Osteoblast (primary cell): ENCODE measurements around the gene MAN1C1. TPM values are rescaled to one million over a fixed set of nuclear protein-coding genes. Genes with fewer than 3 reads are reported as not detected.

ENCODE experiments used
- DNase-seq: peaks from one replicate; pipeline ENCODE4 v3.0.0; 2011; ENCODE audit warnings: low spot score, mixed read lengths; ENCODE audit not compliant: insufficient read length; ENCODE audit errors: missing footprints
- H2AFZ ChIP-seq: 2 replicates; pipeline ENCODE4 v1.6.0; 2011; ENCODE audit warnings: mild to moderate bottlenecking, low read length
- H3K27ac ChIP-seq: 2 replicates; pipeline ENCODE4 v1.5.1; 2011; ENCODE audit warnings: mild to moderate bottlenecking, low read depth, low read length, moderate library complexity
- H3K27me3 ChIP-seq: 2 replicates; pipeline ENCODE4 v1.6.0; 2012; ENCODE audit warnings: mild to moderate bottlenecking, control low read depth, inconsistent platforms, low read length, moderate library complexity; ENCODE audit not compliant: insufficient read depth
- H3K36me3 ChIP-seq: 2 replicates; pipeline ENCODE4 v1.5.1; 2011; ENCODE audit warnings: mild to moderate bottlenecking, low read length, control low read depth, moderate library complexity; ENCODE audit not compliant: insufficient read depth
- H3K4me1 ChIP-seq: 2 replicates; pipeline ENCODE4 v1.5.1; 2011; ENCODE audit warnings: mild to moderate bottlenecking, low read length, control low read depth, moderate library complexity; ENCODE audit not compliant: insufficient read depth
- H3K4me2 ChIP-seq: 2 replicates; pipeline ENCODE4 v1.6.0; 2011; ENCODE audit warnings: mild to moderate bottlenecking, low read length; ENCODE audit not compliant: insufficient read depth
- H3K4me3 ChIP-seq: fragments of 200-600 bp; sonication (generic); 3 replicates; pipeline ENCODE4 v1.5.1; 2012; ENCODE audit warnings: mild to moderate bottlenecking, low read length, inconsistent platforms; ENCODE audit not compliant: insufficient read depth
- H3K79me2 ChIP-seq: 2 replicates; pipeline ENCODE4 v1.6.0; 2012; ENCODE audit warnings: mild to moderate bottlenecking, low read length, control low read depth, inconsistent platforms; ENCODE audit not compliant: insufficient read depth
- H3K9me3 ChIP-seq: 2 replicates; pipeline ENCODE4 v1.5.1; 2011; ENCODE audit warnings: low read depth, low read length, control low read depth
- H4K20me1 ChIP-seq: 2 replicates; pipeline ENCODE4 v1.6.0; 2012; ENCODE audit warnings: mild to moderate bottlenecking, low read length, control low read depth; ENCODE audit not compliant: insufficient read depth
- total RNA-seq: library from RNA; depleted of rRNA; stranded (reverse); fragments of >200 nt; gene quantifications from 2 replicates; pipeline ENCODE4 v1.2.3, GENCODE V29; 2012
- TF ChIP-seq, protein P1 (sequence below): IDR thresholded peaks from 2 replicates; pipeline ENCODE4 v1.5.1; 2011; ENCODE audit warnings: mild to moderate bottlenecking, low read depth, low read length, moderate library complexity; ENCODE audit errors: extremely low read depth

MAN1C1 gene
- total RNA-seq, result 16.3 and 28.0 TPM in 2 replicates

DNA sequence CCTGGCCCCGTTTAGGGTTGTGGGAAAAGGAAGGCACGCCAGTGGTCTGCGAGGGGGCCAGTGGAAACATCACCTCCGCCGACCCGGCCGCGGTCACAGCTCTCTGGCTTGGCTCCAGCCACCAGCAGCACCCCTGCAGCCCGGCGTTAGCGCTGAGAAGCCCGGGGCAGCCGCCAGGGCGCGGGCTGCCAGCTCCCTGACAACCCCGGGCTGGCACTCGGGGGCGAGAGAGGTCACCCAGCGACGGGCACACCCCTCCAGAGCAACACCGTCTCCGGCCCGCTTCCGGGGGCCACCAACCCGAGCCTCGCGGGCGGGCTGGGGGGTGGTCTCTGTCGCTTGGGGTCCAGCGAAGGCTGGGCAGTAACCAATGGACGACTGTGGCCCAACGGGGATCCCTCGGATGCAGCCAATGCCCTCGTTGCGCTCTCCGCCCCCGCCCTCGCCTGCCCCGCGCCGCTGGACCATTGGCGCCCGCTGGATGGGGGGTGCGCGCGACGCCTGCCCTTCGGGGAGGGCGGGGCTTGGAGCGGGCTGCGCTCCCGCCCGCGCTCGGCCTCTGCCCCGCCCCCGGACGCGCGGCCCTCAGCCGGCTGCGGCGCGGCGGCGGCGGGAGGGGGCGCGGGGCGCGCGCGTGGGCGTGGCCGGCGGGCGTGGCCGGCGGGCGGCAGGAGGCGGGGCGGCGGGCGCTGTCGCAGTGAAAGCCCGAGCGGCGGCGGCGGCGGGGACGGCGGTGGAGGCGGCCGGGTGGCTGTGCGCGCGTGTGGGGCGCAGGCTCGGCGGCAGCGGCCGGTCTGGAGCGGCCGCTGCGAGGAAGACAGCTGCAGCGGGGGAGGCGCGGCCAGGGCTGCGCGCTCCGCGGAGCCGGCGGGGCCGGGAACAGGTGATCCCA, at the start of gene MAN1C1:
TSS of gene MAN1C1 (plus strand) at position 697 of the 892 bp plus-strand sequence. CDS start 1,007 bp downstream, outside the sequence.
- H3K36me3 ChIP-seq, result no peaks in the 10 kb centered on the region
- no peaks in the 10 kb centered on the region for H3K9me3 ChIP-seq
- H3K79me2 ChIP-seq, result no peaks in the 10 kb centered on the region
- peak within 1 kb of the TSS; percentile 81 for H3K4me2 ChIP-seq
- no peak within 1 kb of the TSS for H3K27ac ChIP-seq
- peaks cover 63% of the 10 kb centered on the region for H3K27me3 ChIP-seq
- peaks cover 10% of the 10 kb centered on the region for H3K4me1 ChIP-seq
- TF ChIP-seq, protein P1, sequence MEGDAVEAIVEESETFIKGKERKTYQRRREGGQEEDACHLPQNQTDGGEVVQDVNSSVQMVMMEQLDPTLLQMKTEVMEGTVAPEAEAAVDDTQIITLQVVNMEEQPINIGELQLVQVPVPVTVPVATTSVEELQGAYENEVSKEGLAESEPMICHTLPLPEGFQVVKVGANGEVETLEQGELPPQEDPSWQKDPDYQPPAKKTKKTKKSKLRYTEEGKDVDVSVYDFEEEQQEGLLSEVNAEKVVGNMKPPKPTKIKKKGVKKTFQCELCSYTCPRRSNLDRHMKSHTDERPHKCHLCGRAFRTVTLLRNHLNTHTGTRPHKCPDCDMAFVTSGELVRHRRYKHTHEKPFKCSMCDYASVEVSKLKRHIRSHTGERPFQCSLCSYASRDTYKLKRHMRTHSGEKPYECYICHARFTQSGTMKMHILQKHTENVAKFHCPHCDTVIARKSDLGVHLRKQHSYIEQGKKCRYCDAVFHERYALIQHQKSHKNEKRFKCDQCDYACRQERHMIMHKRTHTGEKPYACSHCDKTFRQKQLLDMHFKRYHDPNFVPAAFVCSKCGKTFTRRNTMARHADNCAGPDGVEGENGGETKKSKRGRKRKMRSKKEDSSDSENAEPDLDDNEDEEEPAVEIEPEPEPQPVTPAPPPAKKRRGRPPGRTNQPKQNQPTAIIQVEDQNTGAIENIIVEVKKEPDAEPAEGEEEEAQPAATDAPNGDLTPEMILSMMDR, result peak; percentile 27
- H4K20me1 ChIP-seq, result no peaks in the 10 kb centered on the region
- peak within 1 kb of the TSS; percentile 88 for H2AFZ ChIP-seq
- peak; percentile 99 for DNase-seq
- H3K4me3 ChIP-seq, result peak within 1 kb of the TSS; percentile 72

- peaks cover 9% of the 10 kb centered on the region for H4K20me1 ChIP-seq
- DNase-seq, result no peak
- peaks cover 11% of the 10 kb centered on the region for H3K36me3 ChIP-seq
- no peaks in the 10 kb centered on the region for H3K79me2 ChIP-seq
- peaks cover 30% of the 10 kb centered on the region for H3K4me1 ChIP-seq
- H3K9me3 ChIP-seq, result no peaks in the 10 kb centered on the region
- H3K27me3 ChIP-seq, result no peaks in the 10 kb centered on the region
- no peak overlapping the region for H2AFZ ChIP-seq
- no peak overlapping the region for H3K4me3 ChIP-seq
- H3K27ac ChIP-seq, result peak overlapping the region; percentile 77
- TF ChIP-seq, protein P1, result no peak
- peak overlapping the region; percentile 61 for H3K4me2 ChIP-seq
Measured at GRCh38 chr1:25567710-25568089, 48.9 kb upstream of the MAN1C1 start.

GRCh38 chr1:25568090-25568833, 48.3 kb upstream of the MAN1C1 start:
- Histone ChIP-seq H4K20me1 (peaks cover 9% of the 10 kb centered on the region), H2AFZ (no peak overlapping the region), H3K36me3 (peaks cover 6% of the 10 kb centered on the region), H3K4me3 (peak overlapping the region; percentile 45), H3K4me2 (peak overlapping the region; percentile 61), H3K4me1 (peaks cover 30% of the 10 kb centered on the region), H3K27ac (peak overlapping the region; percentile 77), H3K27me3 (peaks cover 3% of the 10 kb centered on the region), H3K79me2 (no peaks in the 10 kb centered on the region), H3K9me3 (no peaks in the 10 kb centered on the region)
- TF ChIP-seq, protein P1, result no peak
- DNase-seq, result peak; percentile 96
